Mucosa of rectum (tissue), 2 donors: ENCODE results near the gene LMBR1.
"Not testable (repeated sequence)": the region's sequence is repeated elsewhere in the genome, so short reads cannot be mapped to it uniquely, and the experiment has no call there.

Source experiments
- H3K27ac ChIP-seq, 2 donors: one replicate each; pipeline ENCODE4 v1.7.0; 2013; ENCODE audit warnings: inconsistent platforms in 2 of 2, low read depth in 2 of 2, low read length in 2 of 2
- H3K27me3 ChIP-seq, 2 donors: one replicate each; pipeline ENCODE4 v1.7.0; 2013; ENCODE audit warnings: low read length in 2 of 2; ENCODE audit not compliant: control insufficient read depth in 2 of 2, insufficient read depth in 2 of 2
- H3K36me3 ChIP-seq, 2 donors: one replicate each; pipeline ENCODE4 v1.7.0; 2013; ENCODE audit warnings: low read length in 2 of 2; ENCODE audit not compliant: control insufficient read depth in 2 of 2, insufficient read depth in 2 of 2
- H3K4me1 ChIP-seq, 2 donors: one replicate each; pipeline ENCODE4 v1.7.0; 2013; ENCODE audit warnings: low read length in 2 of 2, mild to moderate bottlenecking in 1 of 2; ENCODE audit not compliant: control insufficient read depth in 2 of 2, insufficient read depth in 2 of 2
- H3K4me3 ChIP-seq, 2 donors: one replicate each; pipeline ENCODE4 v1.7.0; 2013; ENCODE audit warnings: low read length in 2 of 2
- H3K9ac ChIP-seq, 2 donors: one replicate each; pipeline ENCODE4 v1.7.0; 2013; ENCODE audit warnings: low read length in 2 of 2, low read depth in 1 of 2, mild to moderate bottlenecking in 1 of 2
- H3K9me3 ChIP-seq, 2 donors: one replicate each; pipeline ENCODE4 v1.7.0; 2013; ENCODE audit warnings: low read length in 2 of 2; ENCODE audit not compliant: control insufficient read depth in 2 of 2
- donor health status: healthy.
- donor health status: Normal muscosa, but diverticular disease.

LMBR1 gene

GRCh38 chr7:156927571-156928405, 34.8 kb upstream of the LMBR1 start:
- Histone ChIP-seq H3K4me3 (peak overlapping the region in 1 of 2 donors; percentile 42), H3K36me3 (no peaks in the 10 kb centered on the region), H3K9ac (no peak overlapping the region), H3K27me3 (peaks cover 0 to 14% of the 10 kb centered on the region in 2 donors), H3K4me1 (peaks cover 8 to 10% of the 10 kb centered on the region in 2 donors), H3K27ac (no peak overlapping the region), H3K9me3 (no peaks in the 10 kb centered on the region)

GRCh38 chr7:156925821-156926220, 32.8 kb upstream of the LMBR1 start:
- not testable (repeated sequence) for H3K27ac ChIP-seq, H3K9me3 ChIP-seq, H3K4me3 ChIP-seq, H3K4me1 ChIP-seq, H3K9ac ChIP-seq, H3K36me3 ChIP-seq
- H3K27me3 ChIP-seq = peaks cover 0 to 10% of the 10 kb centered on the region in 2 donors

DNA sequence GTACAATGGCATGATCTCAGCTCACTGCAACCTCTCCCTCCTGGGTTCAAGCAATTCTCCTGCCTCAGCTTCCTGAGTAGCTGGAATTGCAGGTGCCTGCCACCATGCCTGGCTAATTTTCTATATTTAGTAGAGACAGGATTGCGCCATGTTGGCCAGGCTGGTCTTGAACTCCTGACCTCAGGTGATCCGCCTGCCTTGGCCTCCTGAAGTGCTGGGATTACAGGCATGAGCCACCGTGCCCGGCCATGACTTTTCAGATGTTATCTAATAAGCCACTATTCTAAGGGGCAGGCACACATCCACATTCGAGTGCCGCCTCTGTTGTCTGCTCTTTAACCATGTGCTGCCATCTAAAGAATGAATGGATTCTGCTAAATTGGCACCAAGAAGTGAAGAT, 29.3 kb upstream of the LMBR1 start:
- H3K27me3 ChIP-seq, H3K4me3 ChIP-seq, H3K9me3 ChIP-seq, H3K27ac ChIP-seq, H3K9ac ChIP-seq, H3K4me1 ChIP-seq, H3K36me3 ChIP-seq: not testable (repeated sequence)

GRCh38 chr7:156920487-156921373, 27.7 kb upstream of the LMBR1 start:
- H3K36me3 ChIP-seq, H3K4me3 ChIP-seq, H3K9ac ChIP-seq, H3K4me1 ChIP-seq, H3K27ac ChIP-seq, H3K9me3 ChIP-seq, H3K27me3 ChIP-seq: not testable (repeated sequence)

GRCh38 chr7:156920076-156920475, 27.1 kb upstream of the LMBR1 start:
- H3K36me3 ChIP-seq = no peaks in the 10 kb centered on the region
- no peak overlapping the region for H3K9ac ChIP-seq

DNA sequence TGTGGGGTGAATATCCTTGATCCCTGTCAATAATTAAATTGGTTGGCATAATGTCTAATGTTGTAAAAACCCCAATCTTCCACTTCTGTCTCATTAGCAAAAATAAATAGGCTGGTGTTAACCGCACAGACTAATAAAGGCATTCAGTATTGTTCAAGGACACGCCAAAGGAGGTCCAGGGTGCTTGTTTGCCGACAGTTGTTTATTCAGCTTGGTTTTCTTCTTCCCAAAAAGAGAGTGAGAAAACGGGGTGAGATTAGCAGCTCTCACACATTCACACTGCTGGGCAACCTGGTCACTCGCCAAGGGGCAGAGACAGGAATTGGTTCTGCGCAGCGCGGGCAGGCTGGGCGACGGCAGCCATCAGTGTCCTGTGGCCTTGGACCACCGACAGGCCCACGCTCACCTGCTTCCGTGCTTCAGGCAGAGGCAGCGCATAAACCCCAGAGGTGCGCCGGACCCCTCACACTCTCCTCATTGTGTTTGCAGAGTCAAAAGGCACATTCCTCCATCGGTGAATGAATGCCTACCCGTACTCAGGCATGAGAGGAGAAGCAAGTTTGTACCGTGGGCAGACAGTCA, 26.2 kb upstream of the LMBR1 start:
- Histone ChIP-seq H3K4me1 (no peaks in the 10 kb centered on the region), H3K27ac (no peak overlapping the region), H3K9ac (no peak overlapping the region), H3K9me3 (no peaks in the 10 kb centered on the region), H3K27me3 (no peaks in the 10 kb centered on the region), H3K4me3 (no peak overlapping the region), H3K36me3 (no peaks in the 10 kb centered on the region)

More at GRCh38 chr7:156920076-156920475, 27.1 kb upstream of the LMBR1 start:
- Histone ChIP-seq H3K9me3 (no peaks in the 10 kb centered on the region), H3K4me1 (no peaks in the 10 kb centered on the region), H3K4me3 (no peak overlapping the region), H3K27ac (no peak overlapping the region), H3K27me3 (no peaks in the 10 kb centered on the region)

- Histone ChIP-seq H3K36me3 (no peaks in the 10 kb centered on the region), H3K9ac (no peak overlapping the region), H3K4me1 (no peaks in the 10 kb centered on the region), H3K27ac (no peak overlapping the region), H3K9me3 (no peaks in the 10 kb centered on the region), H3K27me3 (no peaks in the 10 kb centered on the region), H3K4me3 (no peak overlapping the region)
Measured at GRCh38 chr7:156918635-156919034, 25.7 kb upstream of the LMBR1 start.

DNA sequence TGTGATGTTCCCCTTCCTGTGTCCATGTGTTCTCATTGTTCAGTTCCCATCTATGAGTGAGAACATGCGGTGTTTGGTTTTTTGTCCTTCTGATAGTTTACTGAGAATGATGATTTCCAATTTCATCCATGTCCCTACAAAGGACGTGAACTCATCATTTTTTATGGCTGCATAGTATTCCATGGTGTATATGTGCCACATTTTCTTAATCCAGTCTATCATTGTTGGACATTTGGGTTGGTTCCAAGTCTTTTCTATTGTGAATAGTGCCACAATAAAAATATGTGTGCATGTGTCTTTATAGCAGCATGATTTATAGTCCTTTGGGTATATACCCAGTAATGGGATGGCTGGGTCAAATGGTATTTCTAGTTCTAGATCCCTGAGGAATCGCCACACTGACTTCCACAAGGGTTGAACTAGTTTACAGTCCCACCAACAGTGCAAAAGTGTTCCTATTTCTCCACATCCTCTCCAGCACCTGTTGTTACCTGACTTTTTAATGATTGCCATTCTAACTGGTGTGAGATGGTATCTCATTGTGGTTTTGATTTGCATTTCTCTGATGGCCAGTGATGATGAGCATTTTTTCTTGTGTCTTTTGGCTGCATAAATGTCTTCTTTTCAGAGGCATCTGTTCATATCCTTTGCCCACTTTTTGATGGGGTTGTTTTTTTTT, 16.7 kb upstream of the LMBR1 start:
- not testable (repeated sequence) for H3K27me3 ChIP-seq, H3K36me3 ChIP-seq

GRCh38 chr7:156907656-156908055, 14.7 kb upstream of the LMBR1 start:
- Histone ChIP-seq H3K4me3 (no peak overlapping the region), H3K27ac (no peak overlapping the region), H3K4me1 (peaks cover 0 to 3% of the 10 kb centered on the region in 2 donors), H3K9me3 (no peaks in the 10 kb centered on the region), H3K36me3 (no peaks in the 10 kb centered on the region), H3K27me3 (no peaks in the 10 kb centered on the region), H3K9ac (no peak overlapping the region)

More for the DNA sequence above, 16.7 kb upstream of the LMBR1 start:
- not testable (repeated sequence) for H3K9ac ChIP-seq, H3K9me3 ChIP-seq, H3K4me3 ChIP-seq, H3K27ac ChIP-seq, H3K4me1 ChIP-seq
